ENCODE data around the gene RRP9. TPM values are rescaled to one million over a fixed set of nuclear protein-coding genes. Genes with fewer than 3 reads are reported as not detected.
A peak's percentile ranks its signal among the peaks of the same experiment; 100 is the strongest.

The RRP9 gene
- total and polyA plus RNA-seq, 10 of the 15 experiments (the other 5 are each of a cell fraction or from before 2014, with no cell fraction given), result 4.7 to 91.5 (median 41.7) TPM

DNA sequence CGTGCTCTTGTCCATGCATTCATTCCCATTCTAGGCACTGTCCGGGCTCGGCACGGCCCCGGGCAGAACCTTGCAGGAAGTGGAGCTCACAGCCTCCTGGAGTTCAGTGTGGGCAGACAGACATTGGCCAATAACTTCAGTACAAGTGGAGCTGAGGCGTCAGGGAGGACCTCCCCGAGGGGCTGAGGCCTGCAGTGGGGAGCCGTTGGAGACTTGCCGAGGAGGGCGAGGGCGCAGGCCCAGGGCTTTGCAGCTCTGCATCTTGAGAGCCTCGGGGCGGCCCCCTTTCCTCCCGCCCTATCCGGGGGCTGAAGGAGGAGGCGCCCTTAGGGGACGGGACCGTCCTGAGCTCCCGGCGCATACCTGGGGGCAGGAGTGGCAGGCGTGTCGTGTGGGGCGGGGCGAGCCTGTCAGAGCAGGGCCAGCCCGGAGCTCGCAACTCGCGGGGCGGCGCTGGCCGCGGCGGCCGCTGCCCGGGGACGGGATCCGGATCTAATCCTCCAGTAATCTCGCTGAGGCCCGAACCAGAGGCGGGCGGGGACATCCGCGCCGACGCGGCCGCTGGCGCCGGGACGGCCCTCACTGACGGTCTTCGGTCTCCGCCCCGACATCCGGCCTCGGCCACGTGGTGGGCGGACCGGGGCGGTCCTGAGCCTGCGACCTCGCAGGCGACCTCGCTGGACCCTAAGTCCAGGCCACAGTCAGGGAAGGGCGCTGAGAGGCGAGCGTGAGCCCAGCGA, 41.3 kb upstream of the RRP9 start, which contains the start of gene ACY1 (continued):
- TF ChIP-seq BACH1 (IDR thresholded peaks at IDR 0.05; ENCODE audit: borderline replicate concordance) (peak; percentile 84), PAX8 (IDR thresholded peaks at IDR 0.05) (no peak), BHLHE40 (IDR thresholded peaks at IDR 0.05; ENCODE audit: borderline replicate concordance in 1 of 2, low read depth in 2 of 2, low read length in 1 of 2) (peak; percentile 45 to 61; a peak in 2 of 4 replicates), EZH2 (IDR thresholded peaks at IDR 0.05; ENCODE audit: borderline replicate concordance, control insufficient read depth, low read depth, low read length) (no peak), NBN (IDR thresholded peaks at IDR 0.05) (no peak), CREM (IDR thresholded peaks at IDR 0.05; ENCODE audit: low read depth) (0 out of 2 replicates have a peak, but pooled peaks have one; percentile 1), CEBPB (IDR thresholded peaks at IDR 0.05; ENCODE audit: borderline replicate concordance in 1 of 2, low read depth in 2 of 2, low read length in 2 of 2) (no peak), PKNOX1 (IDR thresholded peaks at IDR 0.05) (peak; percentile 79), CREB1 (IDR thresholded peaks at IDR 0.05; ENCODE audit: low read depth) (peak; percentile 65; the same call in 1 of the 2 replicates), SMARCA5 (IDR thresholded peaks at IDR 0.05) (peak; percentile 21; the same call in 1 of the 2 replicates), SMAD5 (IDR thresholded peaks at IDR 0.05; ENCODE audit: low read depth) (no peak), CBX3 (IDR thresholded peaks at IDR 0.05; ENCODE audit: borderline replicate concordance, low read depth) (no peak), TAF1 (IDR thresholded peaks at IDR 0.05; ENCODE audit: borderline replicate concordance, low read depth, low read length) (peak; percentile 35; the same call in 1 of the 2 replicates), USF1 (IDR thresholded peaks at IDR 0.05; ENCODE audit: borderline replicate concordance, extremely low read length, insufficient read depth, low read depth, low read length) (peak; percentile 88)
- TF ChIP-seq, protein P1, sequence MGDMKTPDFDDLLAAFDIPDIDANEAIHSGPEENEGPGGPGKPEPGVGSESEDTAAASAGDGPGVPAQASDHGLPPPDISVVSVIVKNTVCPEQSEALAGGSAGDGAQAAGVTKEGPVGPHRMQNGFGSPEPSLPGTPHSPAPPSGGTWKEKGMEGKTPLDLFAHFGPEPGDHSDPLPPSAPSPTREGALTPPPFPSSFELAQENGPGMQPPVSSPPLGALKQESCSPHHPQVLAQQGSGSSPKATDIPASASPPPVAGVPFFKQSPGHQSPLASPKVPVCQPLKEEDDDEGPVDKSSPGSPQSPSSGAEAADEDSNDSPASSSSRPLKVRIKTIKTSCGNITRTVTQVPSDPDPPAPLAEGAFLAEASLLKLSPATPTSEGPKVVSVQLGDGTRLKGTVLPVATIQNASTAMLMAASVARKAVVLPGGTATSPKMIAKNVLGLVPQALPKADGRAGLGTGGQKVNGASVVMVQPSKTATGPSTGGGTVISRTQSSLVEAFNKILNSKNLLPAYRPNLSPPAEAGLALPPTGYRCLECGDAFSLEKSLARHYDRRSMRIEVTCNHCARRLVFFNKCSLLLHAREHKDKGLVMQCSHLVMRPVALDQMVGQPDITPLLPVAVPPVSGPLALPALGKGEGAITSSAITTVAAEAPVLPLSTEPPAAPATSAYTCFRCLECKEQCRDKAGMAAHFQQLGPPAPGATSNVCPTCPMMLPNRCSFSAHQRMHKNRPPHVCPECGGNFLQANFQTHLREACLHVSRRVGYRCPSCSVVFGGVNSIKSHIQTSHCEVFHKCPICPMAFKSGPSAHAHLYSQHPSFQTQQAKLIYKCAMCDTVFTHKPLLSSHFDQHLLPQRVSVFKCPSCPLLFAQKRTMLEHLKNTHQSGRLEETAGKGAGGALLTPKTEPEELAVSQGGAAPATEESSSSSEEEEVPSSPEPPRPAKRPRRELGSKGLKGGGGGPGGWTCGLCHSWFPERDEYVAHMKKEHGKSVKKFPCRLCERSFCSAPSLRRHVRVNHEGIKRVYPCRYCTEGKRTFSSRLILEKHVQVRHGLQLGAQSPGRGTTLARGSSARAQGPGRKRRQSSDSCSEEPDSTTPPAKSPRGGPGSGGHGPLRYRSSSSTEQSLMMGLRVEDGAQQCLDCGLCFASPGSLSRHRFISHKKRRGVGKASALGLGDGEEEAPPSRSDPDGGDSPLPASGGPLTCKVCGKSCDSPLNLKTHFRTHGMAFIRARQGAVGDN (IDR thresholded peaks at IDR 0.05), result peak; percentile 58
- TF ChIP-seq, protein P2, sequence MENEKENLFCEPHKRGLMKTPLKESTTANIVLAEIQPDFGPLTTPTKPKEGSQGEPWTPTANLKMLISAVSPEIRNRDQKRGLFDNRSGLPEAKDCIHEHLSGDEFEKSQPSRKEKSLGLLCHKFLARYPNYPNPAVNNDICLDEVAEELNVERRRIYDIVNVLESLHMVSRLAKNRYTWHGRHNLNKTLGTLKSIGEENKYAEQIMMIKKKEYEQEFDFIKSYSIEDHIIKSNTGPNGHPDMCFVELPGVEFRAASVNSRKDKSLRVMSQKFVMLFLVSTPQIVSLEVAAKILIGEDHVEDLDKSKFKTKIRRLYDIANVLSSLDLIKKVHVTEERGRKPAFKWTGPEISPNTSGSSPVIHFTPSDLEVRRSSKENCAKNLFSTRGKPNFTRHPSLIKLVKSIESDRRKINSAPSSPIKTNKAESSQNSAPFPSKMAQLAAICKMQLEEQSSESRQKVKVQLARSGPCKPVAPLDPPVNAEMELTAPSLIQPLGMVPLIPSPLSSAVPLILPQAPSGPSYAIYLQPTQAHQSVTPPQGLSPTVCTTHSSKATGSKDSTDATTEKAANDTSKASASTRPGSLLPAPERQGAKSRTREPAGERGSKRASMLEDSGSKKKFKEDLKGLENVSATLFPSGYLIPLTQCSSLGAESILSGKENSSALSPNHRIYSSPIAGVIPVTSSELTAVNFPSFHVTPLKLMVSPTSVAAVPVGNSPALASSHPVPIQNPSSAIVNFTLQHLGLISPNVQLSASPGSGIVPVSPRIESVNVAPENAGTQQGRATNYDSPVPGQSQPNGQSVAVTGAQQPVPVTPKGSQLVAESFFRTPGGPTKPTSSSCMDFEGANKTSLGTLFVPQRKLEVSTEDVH (IDR thresholded peaks at IDR 0.05; ENCODE audit: low read depth, partially characterized antibody), result no peak
- TF ChIP-seq, protein P3, sequence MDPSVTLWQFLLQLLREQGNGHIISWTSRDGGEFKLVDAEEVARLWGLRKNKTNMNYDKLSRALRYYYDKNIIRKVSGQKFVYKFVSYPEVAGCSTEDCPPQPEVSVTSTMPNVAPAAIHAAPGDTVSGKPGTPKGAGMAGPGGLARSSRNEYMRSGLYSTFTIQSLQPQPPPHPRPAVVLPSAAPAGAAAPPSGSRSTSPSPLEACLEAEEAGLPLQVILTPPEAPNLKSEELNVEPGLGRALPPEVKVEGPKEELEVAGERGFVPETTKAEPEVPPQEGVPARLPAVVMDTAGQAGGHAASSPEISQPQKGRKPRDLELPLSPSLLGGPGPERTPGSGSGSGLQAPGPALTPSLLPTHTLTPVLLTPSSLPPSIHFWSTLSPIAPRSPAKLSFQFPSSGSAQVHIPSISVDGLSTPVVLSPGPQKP (IDR thresholded peaks at IDR 0.05; ENCODE audit: low read depth, low read length), result 0 out of 2 replicates have a peak, but pooled peaks have one; percentile 41
